Measurements from ENCODE around the gene ADGRL2. TPM values are rescaled to one million over a fixed set of nuclear protein-coding genes. Genes with fewer than 3 reads are reported as not detected.

Gene ADGRL2
- total RNA-seq (2021): 24.0 and 25.3 TPM in 2 replicates
- percentile 56 among the genes with signal in this experiment for Bru-seq, nascent RNA
- percentile 56 among the genes with signal in this experiment for BruChase-seq, experiment 1, labeled RNA remaining after a 2-hour chase
- percentile 47 among the genes with signal in this experiment for BruChase-seq, experiment 2, labeled RNA remaining after a 6-hour chase
- long read RNA-seq, full-length matches to known transcripts: 1 of 17 reads
- long read RNA-seq, partial matches to known transcripts: 6 of 17 reads
- long read RNA-seq, other reads (novel, unspliced or antisense): 10 of 17 reads

DNA sequence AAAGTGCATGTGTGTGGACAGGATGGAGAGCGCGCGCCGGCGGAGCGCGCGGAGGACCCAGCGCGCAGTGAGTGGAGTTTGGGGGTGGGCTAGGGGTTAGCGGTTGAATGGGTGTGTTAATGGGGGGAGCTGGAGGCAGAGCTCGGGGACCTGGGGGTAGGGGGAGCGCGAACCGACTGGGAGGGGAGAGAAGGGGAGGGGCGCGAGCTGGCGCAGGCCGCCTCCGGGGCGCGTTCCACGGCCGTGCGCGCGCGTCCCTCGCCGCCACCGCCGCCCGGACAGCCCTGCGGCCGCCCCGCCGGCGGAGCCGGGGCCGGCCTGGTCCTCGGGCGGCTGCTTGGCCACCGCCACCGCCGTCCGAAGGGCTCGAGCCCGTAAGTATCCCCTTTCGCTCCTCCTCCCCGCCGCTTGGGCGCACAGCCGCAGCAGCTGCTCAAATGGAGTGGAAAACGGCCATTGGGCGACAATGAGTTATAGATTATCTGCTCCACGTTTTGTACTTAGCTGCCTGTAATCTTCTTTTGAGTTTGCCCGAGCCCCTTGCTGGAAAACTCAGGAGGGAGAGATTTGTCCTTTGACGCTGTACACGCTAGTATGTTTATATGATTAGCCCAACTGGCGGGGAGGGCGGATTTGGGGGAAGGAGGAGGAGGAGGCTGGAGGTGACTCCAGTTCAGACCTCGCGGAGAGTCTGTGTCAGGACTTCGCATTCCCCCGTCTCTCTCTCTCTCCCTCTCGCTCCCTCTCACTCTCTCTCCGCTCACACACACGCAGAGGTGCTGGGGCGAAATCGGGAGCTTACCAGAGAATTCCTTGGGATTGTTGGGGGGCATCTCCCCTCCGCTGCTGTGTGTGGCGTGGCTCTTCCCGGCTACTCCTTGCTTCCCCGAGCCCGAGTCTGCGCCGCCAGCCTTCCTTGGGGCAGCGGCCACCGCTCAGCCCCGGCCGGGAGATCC is at the start of gene ADGRL2:
Gene ADGRL2, plus strand, starts transcription at position 240 of the 956 bp plus-strand sequence. CDS start 36,051 bp downstream, outside the sequence.
- peak; percentile 70 to 81 for DNase-seq
- Histone ChIP-seq H3K4me1 (replicated peaks; ENCODE audit: insufficient read depth) (peaks cover 25% of the 10 kb centered on the region), H3K36me3 (ENCODE audit: low read depth) (no peaks in the 10 kb centered on the region), H3K9me2 (ENCODE audit: insufficient read depth) (no peaks in the 10 kb centered on the region), H3K27me3 (ENCODE audit: insufficient read depth, low read depth) (no peaks in the 10 kb centered on the region), H3K27ac (peak within 1 kb of the TSS; percentile 76), H4K20me1 (ENCODE audit: insufficient read depth) (peaks cover 7% of the 10 kb centered on the region; the same call in 1 of the 2 replicates), H3K4me2 (peak within 1 kb of the TSS; percentile 94), H3K79me2 (ENCODE audit: low read depth) (peaks cover 32% of the 10 kb centered on the region), H3F3A (ENCODE audit: insufficient read depth, low read depth) (peaks cover 3% of the 10 kb centered on the region; the same call in 1 of the 2 replicates), H3K9me3 (ENCODE audit: insufficient read depth, low read depth) (no peaks in the 10 kb centered on the region; the same call in 1 of the 2 replicates), H3K4me3 (peak within 1 kb of the TSS; percentile 96), H2AFZ (peak within 1 kb of the TSS; percentile 97)
- BruUV-seq (replicated peaks): no TSS peak
- intact Hi-C loops (cut with micrococcal nuclease; ENCODE audit: unreplicated experiment): loop anchor here (2.0 to 5.0 kb wide), 4 partner anchors 99 to 252 kb away; no protein-coding TSS in a partner anchor
- POLR2A ChIA-PET (ENCODE audit: unreplicated experiment): interaction anchor here (0.6 to 1.4 kb wide), 3 partner anchors 98 to 196 kb away, joined by 3 to 6 read pairs (median 3); no protein-coding TSS in a partner anchor
- CTCF ChIA-PET: interaction anchor here (0.7 to 1.0 kb wide), 2 partner anchors 20 to 250 kb away, joined by 3 read pairs; no protein-coding TSS in a partner anchor
- TF ChIP-seq, protein P1, sequence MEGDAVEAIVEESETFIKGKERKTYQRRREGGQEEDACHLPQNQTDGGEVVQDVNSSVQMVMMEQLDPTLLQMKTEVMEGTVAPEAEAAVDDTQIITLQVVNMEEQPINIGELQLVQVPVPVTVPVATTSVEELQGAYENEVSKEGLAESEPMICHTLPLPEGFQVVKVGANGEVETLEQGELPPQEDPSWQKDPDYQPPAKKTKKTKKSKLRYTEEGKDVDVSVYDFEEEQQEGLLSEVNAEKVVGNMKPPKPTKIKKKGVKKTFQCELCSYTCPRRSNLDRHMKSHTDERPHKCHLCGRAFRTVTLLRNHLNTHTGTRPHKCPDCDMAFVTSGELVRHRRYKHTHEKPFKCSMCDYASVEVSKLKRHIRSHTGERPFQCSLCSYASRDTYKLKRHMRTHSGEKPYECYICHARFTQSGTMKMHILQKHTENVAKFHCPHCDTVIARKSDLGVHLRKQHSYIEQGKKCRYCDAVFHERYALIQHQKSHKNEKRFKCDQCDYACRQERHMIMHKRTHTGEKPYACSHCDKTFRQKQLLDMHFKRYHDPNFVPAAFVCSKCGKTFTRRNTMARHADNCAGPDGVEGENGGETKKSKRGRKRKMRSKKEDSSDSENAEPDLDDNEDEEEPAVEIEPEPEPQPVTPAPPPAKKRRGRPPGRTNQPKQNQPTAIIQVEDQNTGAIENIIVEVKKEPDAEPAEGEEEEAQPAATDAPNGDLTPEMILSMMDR (conservative IDR thresholded peaks at IDR 0.05): no peak
- TF ChIP-seq EZH2 (IDR thresholded peaks at IDR 0.05; ENCODE audit: low read depth): no peak

DNA sequence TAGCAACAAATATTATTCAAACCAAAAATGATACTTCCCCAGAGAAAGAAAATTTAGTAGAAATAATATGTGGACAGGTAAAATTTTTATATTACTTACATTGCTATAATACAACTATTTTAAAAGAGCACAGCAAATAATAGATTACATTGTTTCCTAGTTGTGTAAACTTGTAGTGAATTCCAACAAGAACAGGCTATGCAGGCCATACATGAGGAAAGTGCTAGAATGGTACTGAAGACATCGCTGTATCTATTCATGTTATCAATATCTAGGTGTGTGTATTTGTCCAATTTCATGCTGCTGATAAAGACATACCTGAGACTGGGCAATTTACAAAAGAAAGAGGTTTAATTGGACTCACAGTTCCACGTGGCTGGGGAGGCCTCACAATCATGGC is 47.9 kb upstream of the ADGRL2 start:
- Histone ChIP-seq H3K9me2 (ENCODE audit: insufficient read depth) (no peaks in the 10 kb centered on the region), H3K36me3 (ENCODE audit: low read depth) (no peaks in the 10 kb centered on the region), H3K4me2 (no peak overlapping the region), H4K20me1 (ENCODE audit: insufficient read depth) (no peaks in the 10 kb centered on the region), H3K27me3 (ENCODE audit: insufficient read depth, low read depth) (no peaks in the 10 kb centered on the region), H3K4me1 (replicated peaks; ENCODE audit: insufficient read depth) (no peaks in the 10 kb centered on the region), H3K9me3 (ENCODE audit: insufficient read depth, low read depth) (no peaks in the 10 kb centered on the region), H3F3A (ENCODE audit: insufficient read depth, low read depth) (0 out of 2 replicates have a peak, but pooled peaks cover 5% of the 10 kb centered on the region), H2AFZ (no peak overlapping the region), H3K79me2 (ENCODE audit: low read depth) (no peaks in the 10 kb centered on the region), H3K4me3 (no peak overlapping the region), H3K27ac (no peak overlapping the region)
- ChIA-PET POLR2A (ENCODE audit: unreplicated experiment) (no interaction called here), CTCF (no interaction called here)
- TF ChIP-seq, protein P1 (conservative IDR thresholded peaks at IDR 0.05): no peak
- no peak for TF ChIP-seq EZH2 (IDR thresholded peaks at IDR 0.05; ENCODE audit: low read depth)
- no TSS peak for BruUV-seq (replicated peaks)
- intact Hi-C loops (cut with micrococcal nuclease; ENCODE audit: unreplicated experiment): no loop called here
- DNase-seq: no peak

DNA sequence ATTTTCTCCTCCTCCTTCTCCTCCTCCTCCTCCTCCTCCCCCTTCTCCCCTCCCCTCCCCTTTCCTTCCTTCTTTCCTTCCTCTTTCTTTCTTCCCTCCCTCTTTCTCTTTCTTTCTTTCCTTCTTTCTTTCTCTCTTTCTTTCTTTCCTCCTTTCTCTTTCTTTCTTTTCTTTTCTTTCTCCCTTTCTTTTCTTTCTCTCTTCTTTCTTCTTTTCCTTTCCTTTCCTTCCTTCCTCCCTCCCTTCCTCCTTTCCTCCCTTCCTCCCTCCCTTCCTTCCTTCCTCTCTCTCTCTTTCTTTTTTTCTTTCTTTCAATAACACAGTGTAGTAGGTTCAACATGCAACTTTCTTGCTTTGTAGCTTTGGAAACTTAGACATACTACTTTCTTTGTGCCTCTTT is 46.3 kb upstream of the ADGRL2 start:
- no peaks in the 10 kb centered on the region for H3K9me3 ChIP-seq (ENCODE audit: insufficient read depth, low read depth)
- no TSS peak for BruUV-seq (replicated peaks)
- no peaks in the 10 kb centered on the region for H3K9me2 ChIP-seq (ENCODE audit: insufficient read depth)
- CTCF ChIA-PET: no interaction called here
- H3K4me1 ChIP-seq (replicated peaks; ENCODE audit: insufficient read depth): no peaks in the 10 kb centered on the region
- H3F3A ChIP-seq (ENCODE audit: insufficient read depth, low read depth): 0 out of 2 replicates have a peak, but pooled peaks cover 5% of the 10 kb centered on the region
- no peak for DNase-seq
- H3K4me2 ChIP-seq: no peak overlapping the region
- no peak for TF ChIP-seq EZH2 (IDR thresholded peaks at IDR 0.05; ENCODE audit: low read depth)
- TF ChIP-seq, protein P1 (conservative IDR thresholded peaks at IDR 0.05): no peak
- H3K4me3 ChIP-seq: no peak overlapping the region
- no peaks in the 10 kb centered on the region for H3K36me3 ChIP-seq (ENCODE audit: low read depth)
- no peak overlapping the region for H2AFZ ChIP-seq
- H3K27me3 ChIP-seq (ENCODE audit: insufficient read depth, low read depth): no peaks in the 10 kb centered on the region
- H3K27ac ChIP-seq: no peak overlapping the region
- no peaks in the 10 kb centered on the region for H4K20me1 ChIP-seq (ENCODE audit: insufficient read depth)
- intact Hi-C loops (cut with micrococcal nuclease; ENCODE audit: unreplicated experiment): no loop called here
- no peaks in the 10 kb centered on the region for H3K79me2 ChIP-seq (ENCODE audit: low read depth)
- POLR2A ChIA-PET (ENCODE audit: unreplicated experiment): no interaction called here
